Activated CD8-positive, alpha-beta memory T cell treated with anti-CD3 and anti-CD28 coated beads for 48 hours (primary cell): ENCODE data around the gene HMX1.

Experiments used
- DNase-seq, 3 experiments: peaks; one replicate each; pipeline ENCODE4 v3.0.0-alpha.2; 2020; ENCODE audit warnings: low read depth in 2 of 3, low spot score in 2 of 3

Gene HMX1

DNA sequence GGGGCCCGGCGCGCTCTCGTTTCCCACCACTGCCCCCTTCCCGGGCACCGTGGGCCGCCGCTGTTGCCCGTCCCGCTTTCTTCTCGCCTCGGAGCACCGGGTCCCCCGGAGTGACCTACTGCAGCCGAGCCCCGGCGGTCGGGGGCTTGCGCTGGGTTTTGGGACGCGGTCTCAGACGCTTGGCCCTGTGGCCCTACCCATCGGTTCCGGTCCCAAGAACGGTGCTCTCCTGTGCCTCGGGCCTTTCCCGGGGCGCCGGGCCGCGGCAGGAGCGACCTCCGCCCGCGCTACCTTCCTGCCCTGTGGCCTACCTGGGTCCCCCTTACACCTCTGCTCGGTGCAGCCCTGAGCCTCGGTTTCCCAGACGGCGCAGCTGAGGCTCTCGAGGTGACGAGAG is 21.6 kb upstream of the HMX1 start:
- DNase-seq, result no peak

DNA sequence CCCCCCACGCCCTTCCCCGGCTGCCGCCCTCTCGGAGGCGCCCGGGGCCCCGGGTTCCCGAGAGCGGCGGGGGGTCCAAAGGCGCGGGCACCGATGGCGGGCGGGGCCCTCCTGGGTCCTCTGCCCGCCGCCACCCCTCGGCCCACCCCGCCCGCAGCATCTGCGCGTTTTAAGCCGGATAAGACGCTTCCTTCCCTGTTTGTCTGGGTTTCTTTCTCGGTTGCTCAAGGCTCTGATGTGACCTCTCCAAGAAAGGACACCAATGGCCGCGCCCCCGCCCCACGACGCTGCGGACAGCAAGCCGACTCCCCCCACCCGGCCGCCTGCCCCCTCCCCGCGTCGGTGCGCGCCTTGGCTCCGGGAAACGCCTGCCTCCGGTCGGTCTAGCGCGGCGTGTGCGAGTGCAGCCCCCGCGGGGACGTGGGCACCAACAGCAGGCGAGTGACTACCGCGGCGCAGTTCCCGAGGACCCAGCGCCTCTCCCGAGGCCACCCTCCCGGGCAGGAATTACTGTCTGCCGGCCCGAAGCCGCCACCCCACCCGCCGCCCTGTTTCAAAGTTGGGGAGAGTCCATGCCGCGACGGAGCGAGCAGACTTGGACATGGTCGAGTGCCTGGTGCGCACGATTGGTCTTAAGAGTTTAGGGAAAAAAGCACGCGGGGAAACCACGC is 21.1 kb upstream of the HMX1 start:
- DNase-seq, result no peak

DNA sequence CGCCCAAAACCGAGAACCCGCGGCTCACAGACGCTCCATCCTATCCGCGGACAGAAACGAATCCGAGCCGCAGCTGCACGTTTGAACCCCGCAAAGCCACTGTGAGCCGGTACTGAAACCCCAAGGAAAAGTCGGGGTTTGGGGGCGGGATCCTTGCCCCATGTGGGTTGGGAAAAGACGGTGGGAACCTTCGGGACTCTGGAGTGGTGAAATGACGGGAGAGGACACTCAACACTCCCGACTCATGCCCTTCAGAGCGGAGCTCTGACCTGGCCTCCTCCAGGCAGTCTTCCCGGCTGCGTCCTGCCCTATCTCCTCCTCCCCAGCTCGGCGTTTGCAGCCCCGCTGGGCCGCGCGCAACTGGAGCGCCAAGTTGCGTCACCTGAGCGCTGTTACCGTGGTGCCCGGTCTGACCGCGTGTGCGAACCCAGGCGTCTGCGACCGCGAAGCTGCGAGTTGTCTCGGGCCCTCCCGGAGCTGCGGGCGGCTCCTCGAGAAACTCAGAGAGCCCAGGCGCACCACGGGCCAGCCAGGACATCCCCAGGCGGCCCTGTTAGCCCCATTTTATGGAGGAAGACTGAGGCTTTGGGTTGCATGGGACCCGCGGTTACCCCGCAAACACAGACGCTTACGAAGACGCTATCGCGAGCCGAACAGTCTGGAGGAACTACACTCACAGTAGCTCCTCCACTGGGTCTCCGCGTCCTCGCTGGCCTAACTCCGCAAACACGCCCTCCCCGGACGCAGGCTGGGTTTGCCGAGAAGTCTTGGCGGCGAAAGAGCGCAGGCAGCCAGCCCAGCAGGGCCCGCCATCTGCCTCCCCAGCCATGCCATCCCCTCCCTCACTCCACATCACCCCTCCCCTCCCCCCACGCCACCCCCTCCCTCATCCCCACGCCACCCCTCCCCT is 20.3 kb upstream of the HMX1 start:
- no peak for DNase-seq

DNA sequence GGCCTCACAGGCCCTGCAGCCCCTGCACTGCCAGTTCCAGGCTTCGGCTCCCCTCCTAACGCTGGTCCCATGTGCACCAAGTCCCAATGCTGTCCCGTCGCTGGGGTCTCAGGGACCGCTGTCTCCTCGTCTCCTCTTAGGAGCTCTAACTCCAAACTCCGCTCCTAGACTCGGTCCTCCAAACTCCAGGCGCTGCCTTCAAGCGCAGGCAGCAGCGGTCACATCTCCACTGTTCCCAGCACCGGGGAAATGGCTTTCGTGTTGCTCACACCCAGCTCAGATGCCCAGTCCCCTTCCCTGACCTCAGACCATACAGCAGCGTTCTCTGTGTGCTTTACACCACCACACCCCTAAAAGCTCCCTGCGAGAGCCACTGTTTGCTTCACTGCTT is 19.6 kb upstream of the HMX1 start:
- no peak for DNase-seq

DNA sequence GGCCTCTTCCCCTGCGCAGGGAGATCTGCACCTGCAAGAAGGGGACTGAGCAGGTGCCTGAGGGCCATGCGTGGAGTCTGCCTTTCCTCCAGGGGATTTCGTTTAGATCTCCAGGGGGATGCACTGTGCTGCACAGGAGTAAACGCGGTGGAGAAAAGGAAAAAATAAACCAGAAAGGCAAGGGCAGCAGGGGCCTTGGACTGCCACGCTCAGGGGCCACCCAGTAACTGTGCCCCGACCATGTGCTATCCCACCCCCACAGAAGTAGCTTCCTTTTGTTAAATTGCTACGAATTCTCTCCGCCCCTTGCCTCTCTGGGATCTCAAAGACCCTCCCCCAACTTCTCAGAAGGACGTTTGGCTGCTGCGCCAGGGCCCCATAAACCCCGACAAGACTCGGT is 17.2 kb upstream of the HMX1 start:
- DNase-seq, result no peak

DNA sequence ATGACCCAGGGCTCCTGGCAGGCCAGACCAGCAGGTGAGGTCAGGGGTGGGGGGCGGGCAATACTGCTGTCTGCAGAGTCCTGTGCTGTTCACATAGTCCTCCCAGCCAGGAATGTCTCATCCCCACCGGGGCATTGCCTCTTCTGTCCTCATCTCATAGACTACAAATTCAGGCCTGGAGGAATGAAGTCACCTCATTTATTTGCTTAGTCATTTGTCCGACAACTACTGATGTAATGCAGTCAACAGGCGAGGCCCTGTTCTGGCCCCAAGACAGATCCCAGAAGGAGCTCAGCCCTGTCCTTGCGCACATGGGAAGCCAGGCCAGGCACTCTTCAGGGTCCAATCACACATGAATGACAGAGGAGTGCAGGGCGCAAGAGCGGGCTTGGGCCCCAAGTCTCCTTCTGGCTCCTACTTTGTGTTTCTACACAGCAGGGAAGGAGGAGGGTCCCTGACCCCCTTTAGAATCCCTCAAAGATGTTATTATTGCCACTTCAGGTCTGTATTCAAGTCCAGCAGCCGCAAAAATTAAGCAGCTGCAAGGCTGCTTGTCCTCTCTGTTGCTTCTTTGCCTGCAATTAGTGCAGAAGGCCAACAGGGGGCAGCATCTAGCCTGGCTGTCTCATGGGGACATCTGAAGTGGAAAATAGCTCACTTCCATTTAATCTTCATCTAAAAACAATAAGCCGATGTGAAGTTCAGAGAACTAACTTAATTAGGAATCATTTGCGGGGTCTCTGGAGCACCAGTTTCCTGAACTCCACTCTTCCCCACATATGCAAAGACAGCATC is 15.2 kb upstream of the HMX1 start:
- no peak for DNase-seq

DNA sequence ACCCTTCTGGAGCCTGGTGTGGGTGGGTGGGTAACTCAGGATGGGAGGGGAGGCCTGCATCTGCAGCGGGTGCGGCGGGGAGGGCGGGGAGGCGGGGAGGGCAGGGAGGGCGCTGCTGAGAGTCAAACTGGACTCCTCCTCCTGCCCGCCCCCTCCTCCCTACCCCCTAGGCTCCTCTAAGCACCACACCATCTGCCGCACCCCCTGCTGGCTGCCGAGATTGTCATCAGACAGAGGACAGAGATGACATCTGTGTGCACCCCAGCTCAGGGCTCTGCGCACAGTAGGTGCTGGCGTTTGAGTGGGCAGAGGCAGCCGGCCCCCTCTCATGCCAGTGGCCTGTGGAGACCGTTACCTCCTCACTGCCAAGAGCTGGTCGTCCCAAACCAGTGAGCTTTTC is 10.6 kb upstream of the HMX1 start:
- no peak for DNase-seq

DNA sequence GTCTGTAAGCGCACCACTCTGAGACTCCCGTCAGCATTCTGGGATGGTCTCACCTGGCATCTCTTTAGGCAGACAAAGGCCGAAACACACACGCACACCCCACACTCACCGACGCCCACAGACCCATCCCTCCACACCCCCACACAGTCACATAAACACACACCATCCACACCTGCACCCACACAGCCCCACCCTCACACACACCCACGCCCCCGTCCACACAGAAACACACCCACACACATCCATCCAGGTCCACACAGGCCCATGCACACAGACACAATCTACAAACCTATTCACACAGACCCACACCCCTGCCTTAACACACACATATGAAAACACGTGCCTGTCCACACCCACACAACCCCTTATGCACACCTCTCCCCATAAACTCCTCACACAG is 9.2 kb upstream of the HMX1 start:
- no peak for DNase-seq

DNA sequence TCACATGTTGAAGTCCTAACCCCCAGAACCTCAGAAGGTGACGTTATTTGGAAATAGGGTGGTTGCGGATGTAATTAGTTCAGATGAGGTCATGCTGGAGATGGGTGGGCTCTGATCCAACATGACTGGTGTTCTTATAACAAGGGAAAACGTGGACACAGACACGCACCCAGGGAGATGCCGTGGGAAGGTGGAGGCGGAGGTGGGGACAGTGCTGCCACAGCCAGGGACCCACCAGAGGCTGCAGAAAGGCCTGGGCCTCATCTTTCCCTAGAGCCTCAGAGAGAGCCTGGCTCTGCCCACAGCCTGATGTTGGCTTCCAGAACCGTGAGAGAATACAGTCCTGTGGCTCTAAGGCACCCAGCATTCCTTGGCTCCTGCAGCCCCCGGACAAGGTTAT is 7.9 kb upstream of the HMX1 start:
- DNase-seq, result no peak

DNA sequence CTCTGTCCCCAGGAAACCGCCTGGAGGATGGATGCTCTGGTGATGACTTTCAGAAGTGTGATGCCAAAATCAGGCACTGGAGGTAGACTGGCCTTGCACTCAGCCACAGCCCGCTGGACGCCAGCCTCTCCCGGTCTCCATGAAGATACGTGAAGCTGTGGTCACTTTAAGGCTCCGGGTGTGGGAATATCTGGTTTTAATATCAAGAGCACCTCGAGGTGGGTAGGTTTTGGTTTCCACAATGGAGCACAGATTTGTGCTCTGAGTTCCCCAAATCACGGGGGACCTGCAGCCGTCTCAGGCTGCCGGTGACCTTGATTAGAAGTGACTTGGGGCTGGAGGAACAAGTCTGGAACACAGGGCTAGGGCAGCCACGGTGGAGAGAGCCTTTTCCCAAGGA is 6.8 kb upstream of the HMX1 start:
- DNase-seq, result no peak

DNA sequence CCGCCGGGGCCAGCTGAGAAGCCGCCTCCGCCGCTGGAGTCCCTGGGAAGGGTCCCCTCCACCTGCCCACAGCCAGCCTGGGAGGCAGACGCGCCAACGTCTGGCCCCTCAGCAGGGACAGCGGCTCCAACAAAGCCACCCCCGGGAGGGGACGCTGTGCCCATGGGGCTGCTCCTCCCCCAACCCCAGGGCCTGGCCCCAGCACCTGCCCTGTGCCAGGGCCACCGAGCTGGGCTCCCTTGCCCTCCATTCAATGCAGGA is 6.1 kb upstream of the HMX1 start:
- DNase-seq, result no peak

DNA sequence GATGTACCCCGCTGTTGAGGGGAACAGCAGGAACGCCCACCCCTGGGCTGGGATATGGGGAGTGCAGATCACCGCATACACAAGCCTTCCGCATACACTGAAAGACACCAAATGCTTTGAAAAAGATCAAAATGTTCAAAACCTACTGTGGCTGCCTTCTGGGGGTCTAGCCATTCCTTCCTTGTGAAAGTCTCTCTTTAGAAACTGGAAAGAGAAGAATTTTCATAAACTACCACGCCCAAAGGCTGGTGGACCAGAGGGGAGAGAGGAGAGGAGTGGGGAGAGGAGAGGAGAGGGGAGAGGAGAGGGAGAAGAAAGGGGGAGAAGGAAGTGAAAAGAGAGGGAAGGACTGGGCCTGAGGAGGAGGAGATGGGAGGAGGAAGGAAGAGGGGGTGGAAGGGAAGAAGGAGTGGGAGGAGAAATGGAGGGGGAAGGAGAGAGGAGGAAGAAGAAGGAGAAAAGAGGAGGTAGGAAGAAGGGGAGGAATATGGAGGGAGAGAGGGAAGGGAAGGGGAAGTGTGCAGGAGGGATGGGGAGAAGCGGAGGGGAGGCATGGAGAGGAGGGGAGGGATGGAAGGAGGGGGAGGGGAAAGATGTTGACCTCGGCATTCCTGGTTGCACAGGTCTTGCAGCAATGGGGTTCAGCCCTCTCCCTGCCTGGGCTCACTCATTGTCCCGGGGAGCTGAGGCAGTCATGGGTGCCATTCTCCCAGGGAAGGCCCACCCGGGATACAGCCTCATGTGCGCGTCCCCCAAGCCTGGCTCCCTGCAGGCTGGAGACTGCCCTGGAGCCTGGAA is 5.5 kb upstream of the HMX1 start:
- no peak for DNase-seq

DNA sequence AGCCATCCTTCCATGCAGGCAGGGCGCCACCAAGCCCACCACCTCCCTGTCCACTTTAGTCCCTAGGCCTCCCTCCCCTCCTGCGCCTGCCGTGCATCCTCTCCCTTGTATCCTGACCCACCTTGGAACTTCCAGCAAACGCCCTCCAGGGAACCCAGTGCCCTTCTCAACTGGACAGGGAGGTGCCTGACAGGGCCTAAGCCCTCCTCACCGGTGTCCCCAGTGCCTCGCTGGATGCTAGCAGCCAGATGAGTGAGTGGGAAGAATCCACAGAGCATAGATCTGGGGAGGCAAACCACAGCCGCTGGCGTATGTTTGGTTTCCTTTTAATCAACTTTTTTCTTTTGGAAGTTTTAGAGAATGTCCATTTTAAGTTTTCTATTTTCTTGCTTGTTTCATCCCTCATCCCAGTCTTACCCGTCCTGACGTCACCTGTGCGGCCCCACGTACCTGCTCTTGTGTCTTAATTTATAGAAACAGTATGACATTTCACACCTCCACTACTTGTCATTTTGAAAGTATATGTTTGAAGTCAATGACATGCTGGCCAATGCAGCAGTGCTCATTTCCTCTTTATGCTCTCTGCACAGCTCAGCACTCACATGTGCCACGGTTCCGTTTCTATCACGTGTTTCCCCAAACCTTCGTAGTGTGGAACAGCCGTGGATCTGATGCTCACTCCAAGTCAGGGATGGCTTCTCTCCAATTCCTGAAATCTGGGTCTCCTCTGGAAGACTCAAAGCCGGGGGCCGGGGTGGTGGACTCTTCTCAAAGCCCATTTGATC is 3.4 kb upstream of the HMX1 start:
- DNase-seq, result no peak

DNA sequence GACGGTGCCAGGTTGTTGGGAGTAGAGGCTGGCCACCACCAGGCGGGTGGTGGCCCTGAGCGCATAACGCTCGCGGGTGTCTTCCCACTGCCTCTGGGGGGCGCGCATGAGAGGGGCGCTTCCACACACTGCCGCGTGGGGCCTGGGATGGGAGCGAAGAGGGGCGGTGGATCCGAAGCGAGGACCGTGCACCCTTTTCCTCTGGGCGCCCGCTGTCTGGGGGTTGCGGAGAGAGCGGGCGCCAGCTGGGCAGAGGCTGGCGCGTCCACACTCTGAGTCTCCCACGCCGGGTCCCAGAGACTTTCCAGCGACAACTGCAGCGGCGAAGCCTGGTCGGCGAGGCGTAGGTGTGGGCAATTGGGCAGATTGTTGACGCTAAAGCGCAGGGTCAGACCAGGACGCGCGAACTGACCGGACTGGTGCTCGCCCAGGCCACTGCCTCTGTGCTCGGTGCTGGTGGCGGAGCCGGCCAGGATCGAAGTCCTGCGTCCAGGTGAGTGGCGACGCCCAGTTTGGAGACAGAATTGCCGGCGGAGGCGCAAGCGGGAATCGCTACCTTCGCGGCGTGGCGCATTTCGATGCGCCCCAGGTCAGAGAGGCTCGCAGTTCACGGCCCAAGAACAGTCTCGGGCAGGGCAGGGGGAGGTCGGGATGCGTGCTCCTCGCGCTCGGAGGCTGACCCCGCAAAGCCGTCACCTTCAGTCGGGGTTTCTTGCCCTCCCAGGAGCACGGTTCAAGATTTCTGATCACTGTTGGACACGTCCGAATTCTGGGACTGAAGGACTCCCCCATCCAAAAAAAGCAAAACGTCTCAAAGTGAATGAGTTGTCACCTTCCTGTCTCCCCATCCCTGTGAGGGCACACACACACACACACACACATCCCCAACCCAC is 2.6 kb upstream of the HMX1 start:
- DNase-seq, result no peak

DNA sequence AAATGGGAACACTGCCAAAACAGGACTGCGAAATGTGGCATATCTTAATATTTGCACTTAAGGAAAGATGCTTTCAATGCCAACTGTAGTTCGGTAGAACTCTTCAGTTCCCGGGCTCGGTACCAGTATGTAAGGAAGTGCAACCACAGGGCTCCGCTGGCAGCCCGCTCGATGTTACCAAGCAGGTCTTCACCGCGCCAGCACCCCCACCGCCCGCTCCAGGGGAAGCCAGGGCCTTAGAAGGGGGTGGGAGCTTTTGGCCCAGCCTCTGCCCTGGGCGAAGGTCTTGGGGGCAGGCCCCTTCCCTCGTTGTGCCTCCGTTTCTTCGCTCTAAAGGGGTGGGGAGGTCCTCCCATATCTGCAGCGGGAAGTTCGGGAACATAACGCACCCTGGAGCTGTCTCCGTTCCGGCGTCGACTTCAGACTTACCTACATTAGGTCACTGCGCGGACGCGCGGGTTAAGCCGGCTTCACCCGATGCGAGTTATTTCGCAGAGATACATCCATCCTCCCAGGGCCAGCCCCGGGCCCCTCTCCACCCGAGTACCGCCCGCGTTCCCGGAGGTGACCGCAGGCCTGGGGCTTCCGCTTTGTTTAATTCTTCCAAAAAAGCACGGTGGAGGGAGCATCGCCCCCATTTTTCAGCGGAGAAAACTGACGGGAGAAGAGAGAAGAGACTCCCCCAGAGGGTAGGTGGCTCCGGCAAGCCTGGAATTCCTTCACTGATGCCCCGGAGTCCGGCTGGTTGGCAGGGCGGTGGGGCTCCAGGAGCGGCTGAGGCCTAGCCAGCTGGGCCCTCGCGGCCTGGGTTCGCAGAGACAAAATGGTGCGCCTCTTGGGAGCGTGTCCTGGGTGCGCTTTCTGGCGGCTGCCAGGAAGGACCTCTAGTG is 1.0 kb upstream of the HMX1 start:
- DNase-seq, result no peak

DNA sequence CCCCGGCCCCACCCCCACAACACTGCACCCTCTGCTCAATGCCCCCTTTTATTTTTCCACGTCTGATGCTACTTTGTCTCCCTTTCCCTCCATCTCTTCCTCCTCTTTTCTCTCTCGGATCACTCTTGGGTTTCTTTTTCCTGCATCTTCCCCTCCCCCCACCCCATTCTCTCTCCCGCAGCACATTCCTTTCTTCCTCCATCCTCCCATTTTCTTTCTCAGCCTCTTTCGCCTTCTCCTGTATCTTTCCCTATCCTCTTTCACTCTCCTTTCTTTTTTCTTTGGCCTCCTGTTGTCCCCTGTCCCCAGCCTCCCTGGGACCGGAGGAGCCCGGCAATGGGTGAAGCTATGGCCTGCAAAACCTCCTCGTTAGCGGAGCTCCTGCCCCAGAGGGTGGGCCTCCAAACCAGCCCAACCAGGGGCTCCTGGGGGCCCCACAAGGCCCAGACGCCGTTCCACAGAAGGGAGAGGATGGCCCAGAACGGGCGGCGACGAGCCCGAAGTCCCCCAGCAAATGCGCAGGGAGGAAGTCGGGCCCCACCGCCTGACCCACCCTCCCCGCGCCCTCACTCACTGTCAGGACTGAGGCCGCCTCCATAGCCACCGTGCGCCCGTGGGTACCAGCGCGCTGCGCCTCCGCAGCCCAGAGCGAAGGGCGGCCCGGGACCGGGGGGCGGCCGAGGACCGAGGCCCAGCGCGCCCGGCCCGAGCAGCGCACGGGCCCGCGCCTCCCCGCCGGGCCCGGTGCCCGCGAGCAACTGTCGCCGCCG is 807 bp downstream of the HMX1 start:
- no peak for DNase-seq

DNA sequence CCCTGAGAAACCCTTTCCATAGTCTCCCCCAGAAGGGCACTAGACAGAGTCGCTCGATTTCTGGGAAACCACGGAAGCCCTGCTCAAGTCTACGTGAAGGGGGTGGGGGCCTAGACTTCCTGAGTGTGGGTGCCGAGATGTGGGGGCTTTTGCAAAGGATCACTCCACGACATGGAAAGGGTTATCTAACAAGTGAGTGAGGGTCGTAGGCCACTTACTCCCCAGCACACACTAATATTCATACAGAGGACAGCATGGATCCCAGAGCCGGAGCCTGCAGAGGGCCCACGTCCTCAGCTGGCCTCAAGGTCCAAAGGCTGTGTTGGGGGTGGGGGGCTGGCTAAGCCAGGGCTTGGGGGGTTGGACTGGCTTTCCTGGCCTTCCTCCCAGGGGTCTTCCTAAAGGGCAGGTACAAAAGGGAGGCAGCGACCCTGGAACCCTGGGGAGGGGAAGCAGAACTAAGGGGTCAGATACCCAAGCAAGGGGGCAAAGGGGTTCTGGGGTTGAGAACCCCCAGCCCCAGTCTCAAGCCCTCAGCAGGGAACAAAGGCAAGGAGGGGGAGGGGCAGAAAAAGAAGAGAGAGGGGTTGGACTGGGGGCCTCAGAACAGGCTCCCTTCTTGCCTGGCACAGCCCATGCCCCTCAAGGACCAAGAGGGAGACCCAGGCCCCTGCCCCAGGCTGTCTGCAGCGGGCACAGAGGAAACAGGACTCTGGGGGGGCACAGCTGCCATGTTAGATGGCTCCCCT is 1.6 kb downstream of the HMX1 start:
- no peak for DNase-seq
